ENCODE results near the gene VSTM5. TPM values are rescaled to one million over a fixed set of nuclear protein-coding genes. Genes with fewer than 3 reads are reported as not detected.
"Not testable (repeated sequence)": the region's sequence is repeated elsewhere in the genome, so short reads cannot be mapped to it uniquely, and the experiment has no call there.

The VSTM5 gene
- total RNA-seq, 2 donors from 2014 or later: 0.74 to 0.77 TPM

DNA sequence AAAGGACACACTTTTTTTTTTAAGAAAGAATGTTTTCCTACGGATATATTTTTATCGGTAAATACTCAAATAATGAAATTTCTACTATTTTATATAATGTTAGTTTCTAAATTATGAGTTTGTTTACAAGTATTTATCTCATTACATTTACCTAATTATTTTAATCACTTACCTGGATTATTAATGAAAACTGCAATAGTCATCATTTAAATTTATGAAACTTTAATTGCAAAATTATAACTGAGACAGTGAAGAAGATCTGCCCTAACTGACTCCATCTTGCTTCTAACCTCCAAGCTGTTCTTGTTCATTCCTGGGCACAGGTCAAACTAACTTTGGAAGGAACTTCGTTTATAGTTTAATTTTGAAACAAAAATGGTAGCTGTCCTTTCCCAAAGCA lies 25.2 kb upstream of the VSTM5 start:
- TF ChIP-seq POLR2A (IDR thresholded peaks at IDR 0.05) (no peak), POLR2AphosphoS5 (IDR thresholded peaks at IDR 0.05) (no peak)
- TF ChIP-seq, protein P1, sequence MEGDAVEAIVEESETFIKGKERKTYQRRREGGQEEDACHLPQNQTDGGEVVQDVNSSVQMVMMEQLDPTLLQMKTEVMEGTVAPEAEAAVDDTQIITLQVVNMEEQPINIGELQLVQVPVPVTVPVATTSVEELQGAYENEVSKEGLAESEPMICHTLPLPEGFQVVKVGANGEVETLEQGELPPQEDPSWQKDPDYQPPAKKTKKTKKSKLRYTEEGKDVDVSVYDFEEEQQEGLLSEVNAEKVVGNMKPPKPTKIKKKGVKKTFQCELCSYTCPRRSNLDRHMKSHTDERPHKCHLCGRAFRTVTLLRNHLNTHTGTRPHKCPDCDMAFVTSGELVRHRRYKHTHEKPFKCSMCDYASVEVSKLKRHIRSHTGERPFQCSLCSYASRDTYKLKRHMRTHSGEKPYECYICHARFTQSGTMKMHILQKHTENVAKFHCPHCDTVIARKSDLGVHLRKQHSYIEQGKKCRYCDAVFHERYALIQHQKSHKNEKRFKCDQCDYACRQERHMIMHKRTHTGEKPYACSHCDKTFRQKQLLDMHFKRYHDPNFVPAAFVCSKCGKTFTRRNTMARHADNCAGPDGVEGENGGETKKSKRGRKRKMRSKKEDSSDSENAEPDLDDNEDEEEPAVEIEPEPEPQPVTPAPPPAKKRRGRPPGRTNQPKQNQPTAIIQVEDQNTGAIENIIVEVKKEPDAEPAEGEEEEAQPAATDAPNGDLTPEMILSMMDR (IDR thresholded peaks at IDR 0.05): no peak
- Histone ChIP-seq H3K27ac (no peak overlapping the region), H3K27me3 (replicated peaks; ENCODE audit: insufficient read depth) (no peaks in the 10 kb centered on the region), H3K4me3 (no peak overlapping the region), H3K9me3 (no peaks in the 10 kb centered on the region), H3K4me1 (replicated peaks) (no peaks in the 10 kb centered on the region), H3K36me3 (no peaks in the 10 kb centered on the region)
- intact Hi-C loops (cut with DNase I): no loop called here
- WGBS: 81% methylated on average over 3 of the region's 3 CpGs
- DNase-seq (ENCODE audit: low spot score): no peak

- intact Hi-C loops (cut with DNase I): no loop called here
- DNase-seq (ENCODE audit: low spot score): no peak
- Histone ChIP-seq H3K4me1 (replicated peaks) (no peaks in the 10 kb centered on the region), H3K27me3 (replicated peaks; ENCODE audit: insufficient read depth) (no peaks in the 10 kb centered on the region), H3K4me3 (no peak overlapping the region), H3K27ac (no peak overlapping the region), H3K36me3 (no peaks in the 10 kb centered on the region), H3K9me3 (no peaks in the 10 kb centered on the region)
- TF ChIP-seq, protein P1 (IDR thresholded peaks at IDR 0.05): no peak
- no peak for TF ChIP-seq POLR2AphosphoS5 (IDR thresholded peaks at IDR 0.05)
- TF ChIP-seq POLR2A (IDR thresholded peaks at IDR 0.05): no peak
Observed at GRCh38 chr11:93871526-93871925, 21.1 kb upstream of the VSTM5 start.

- DNase-seq (ENCODE audit: low spot score): no peak
- no peaks in the 10 kb centered on the region for H3K4me1 ChIP-seq (replicated peaks)
- WGBS: 89% methylated on average over 3 of the region's 3 CpGs
- TF ChIP-seq POLR2A (IDR thresholded peaks at IDR 0.05): no peak
- no peak for TF ChIP-seq POLR2AphosphoS5 (IDR thresholded peaks at IDR 0.05)
- TF ChIP-seq, protein P1 (IDR thresholded peaks at IDR 0.05): no peak
- H3K9me3 ChIP-seq: no peaks in the 10 kb centered on the region
- no peaks in the 10 kb centered on the region for H3K36me3 ChIP-seq
- no peak overlapping the region for H3K4me3 ChIP-seq
- H3K27me3 ChIP-seq (replicated peaks; ENCODE audit: insufficient read depth): no peaks in the 10 kb centered on the region
- no peak overlapping the region for H3K27ac ChIP-seq
- intact Hi-C loops (cut with DNase I): no loop called here
Observed at GRCh38 chr11:93870616-93871015, 20.2 kb upstream of the VSTM5 start.

- no peak for DNase-seq (ENCODE audit: low spot score)
- Histone ChIP-seq H3K4me1 (replicated peaks) (no peaks in the 10 kb centered on the region), H3K27ac (no peak overlapping the region), H3K9me3 (no peaks in the 10 kb centered on the region), H3K27me3 (replicated peaks; ENCODE audit: insufficient read depth) (no peaks in the 10 kb centered on the region), H3K36me3 (no peaks in the 10 kb centered on the region), H3K4me3 (no peak overlapping the region)
- intact Hi-C loops (cut with DNase I): no loop called here
- TF ChIP-seq POLR2A (IDR thresholded peaks at IDR 0.05) (no peak), POLR2AphosphoS5 (IDR thresholded peaks at IDR 0.05) (no peak)
- TF ChIP-seq, protein P1 (IDR thresholded peaks at IDR 0.05): no peak
- WGBS: 74% methylated on average over 7 of the region's 7 CpGs
Observed at GRCh38 chr11:93869830-93870229, 19.4 kb upstream of the VSTM5 start.

DNA sequence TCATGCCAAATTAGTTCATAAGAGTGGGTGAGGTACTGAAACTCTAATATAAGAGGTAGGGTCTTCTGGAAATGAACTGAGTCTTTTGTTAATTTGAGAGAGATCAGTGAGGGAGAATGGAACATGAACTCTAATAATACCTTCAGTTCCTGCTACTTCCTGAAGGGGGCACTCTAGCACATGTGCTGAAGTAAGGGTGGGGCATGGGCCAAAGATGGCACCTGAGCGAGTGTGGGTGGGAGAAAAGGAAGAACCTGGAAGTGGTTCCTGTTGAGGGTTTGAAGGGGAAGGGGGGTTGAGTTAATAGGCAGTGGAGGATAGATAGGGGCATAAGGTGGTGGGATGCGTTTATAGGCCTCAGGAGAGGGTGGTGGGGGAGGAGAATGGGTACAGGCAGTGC lies 18.0 kb upstream of the VSTM5 start:
- H3K4me3 ChIP-seq; H3K27me3 ChIP-seq (replicated peaks; ENCODE audit: insufficient read depth); H3K36me3 ChIP-seq; intact Hi-C loops (cut with DNase I); H3K27ac ChIP-seq; H3K4me1 ChIP-seq (replicated peaks); H3K9me3 ChIP-seq; DNase-seq (ENCODE audit: low spot score): not testable (repeated sequence)
- 85% methylated on average over 2 of the region's 2 CpGs for WGBS
